Naive thymus-derived CD4-positive, alpha-beta T cell (primary cell): ENCODE results near the gene SLC26A1. TPM values are rescaled to one million over a fixed set of nuclear protein-coding genes. Genes with fewer than 3 reads are reported as not detected.

Experiments
- ATAC-seq: fragments of 150-1000 bp; cut with Tn5 transposase; 2 replicates; pipeline ENCODE4 v1.10.0; 2021; ENCODE audit warnings: mild to moderate bottlenecking, moderate library complexity
- CTCF ChIA-PET: fragments of 350-600 bp; sonication (Branson Sonifier 250); formaldehyde crosslinking; loops from one replicate; lab custom pipeline; 2021; ENCODE audit warnings: antibody characterized with exemption; lab: Charles Lee
- POLR2A ChIA-PET: fragments of 350-600 bp; sonication (Branson Sonifier 250); formaldehyde crosslinking; loops from one replicate; lab custom pipeline; 2021; ENCODE audit warnings: antibody characterized with exemption, inconsistent platforms; lab: Charles Lee
- DNase-seq, 9 donors: peaks; one replicate each; pipeline versions ENCODE4 v3.0.0 to v3.0.0-alpha.2; 2020 to 2022; ENCODE audit warnings: mixed read lengths in 1 of 9
- H3K27ac ChIP-seq: one replicate; pipeline ENCODE4 v1.7.0; 2013; ENCODE audit warnings: mild to moderate bottlenecking, low read depth, low read length, moderate library complexity
- H3K27me3 ChIP-seq, 2 donors: one replicate each; pipeline ENCODE4 v1.7.0; 2013; ENCODE audit warnings: low read length in 2 of 2, mild to moderate bottlenecking in 2 of 2, moderate library complexity in 2 of 2; ENCODE audit not compliant: control insufficient read depth in 2 of 2, insufficient read depth in 2 of 2
- H3K36me3 ChIP-seq, 3 experiments: 1 replicate in 2 of 3; 2 replicates in 1 of 3; pipeline ENCODE4 v1.7.0; 2013; ENCODE audit warnings: low read length in 3 of 3, mild to moderate bottlenecking in 3 of 3, moderate library complexity in 1 of 3; ENCODE audit not compliant: insufficient read depth in 3 of 3, control insufficient read depth in 2 of 3
- H3K4me1 ChIP-seq, 2 donors: one replicate each; pipeline ENCODE4 v1.7.0; 2013; ENCODE audit warnings: low read length in 2 of 2, mild to moderate bottlenecking in 2 of 2, moderate library complexity in 1 of 2; ENCODE audit not compliant: control insufficient read depth in 2 of 2, insufficient read depth in 2 of 2
- H3K4me3 ChIP-seq: 2 replicates; pipeline ENCODE4 v1.7.0; 2013; ENCODE audit warnings: mild to moderate bottlenecking, low read length
- H3K9me3 ChIP-seq, 3 experiments: 1 replicate in 2 of 3; 2 replicates in 1 of 3; pipeline ENCODE4 v1.7.0; 2013; ENCODE audit warnings: low read length in 3 of 3; ENCODE audit not compliant: control insufficient read depth in 2 of 3
- H3K27ac Mint-ChIP-seq, 9 donors: one replicate each; pipeline ENCODE4 v1.8.0; 2020 to 2022; ENCODE audit warnings: mixed read lengths in 9 of 9, mild to moderate bottlenecking in 8 of 9, moderate library complexity in 5 of 9, inconsistent platforms in 2 of 9
- H3K27me3 Mint-ChIP-seq, 5 donors: one replicate each; pipeline ENCODE4 v1.8.0; 2021 to 2022; ENCODE audit warnings: mixed read lengths in 5 of 5, mild to moderate bottlenecking in 1 of 5
- H3K36me3 Mint-ChIP-seq, 5 donors: one replicate each; pipeline ENCODE4 v1.8.0; 2020 to 2022; ENCODE audit warnings: mixed read lengths in 5 of 5, mild to moderate bottlenecking in 3 of 5, inconsistent platforms in 1 of 5
- H3K4me1 Mint-ChIP-seq, 7 donors: one replicate each; pipeline ENCODE4 v1.8.0; 2020 to 2022; ENCODE audit warnings: mixed read lengths in 7 of 7, mild to moderate bottlenecking in 3 of 7, inconsistent platforms in 1 of 7
- H3K4me3 Mint-ChIP-seq, 10 donors: one replicate each; pipeline ENCODE4 v1.8.0; 2020 to 2022; ENCODE audit warnings: mild to moderate bottlenecking in 10 of 10, mixed read lengths in 10 of 10, moderate library complexity in 6 of 10, inconsistent platforms in 2 of 10
- H3K9me3 Mint-ChIP-seq, 11 donors: one replicate each; pipeline ENCODE4 v1.8.0; 2020 to 2022; ENCODE audit warnings: mixed read lengths in 11 of 11, mild to moderate bottlenecking in 4 of 11, inconsistent platforms in 1 of 11, moderate library complexity in 1 of 11
- intact Hi-C, 2 donors: fragments of 100-400 bp; cut with micrococcal nuclease; formaldehyde crosslinking; loops; one replicate each; pipeline ENCODE4 v1.15.1; 2023
- polyA plus RNA-seq, 2 donors: library from polyadenylated mRNA; unstranded; fragments of 300-500 nt; fragmentation: Illumina TruSeq; gene quantifications; one replicate each; pipeline ENCODE4 v1.2.3, GENCODE V29; 2021
- total RNA-seq, 6 experiments: library from RNA in 5 of 6; stranded (reverse) in 5 of 6; gene quantifications; 1 replicate in 5 of 6; 2 replicates in 1 of 6; pipeline ENCODE4 v1.2.3 and lab custom pipeline; 2021 to 2026

SLC26A1 gene
- total and polyA plus RNA-seq, 7 experiments from 2014 or later = 0.16 to 2.3 (median 1.1) TPM; not detected in 2

DNA sequence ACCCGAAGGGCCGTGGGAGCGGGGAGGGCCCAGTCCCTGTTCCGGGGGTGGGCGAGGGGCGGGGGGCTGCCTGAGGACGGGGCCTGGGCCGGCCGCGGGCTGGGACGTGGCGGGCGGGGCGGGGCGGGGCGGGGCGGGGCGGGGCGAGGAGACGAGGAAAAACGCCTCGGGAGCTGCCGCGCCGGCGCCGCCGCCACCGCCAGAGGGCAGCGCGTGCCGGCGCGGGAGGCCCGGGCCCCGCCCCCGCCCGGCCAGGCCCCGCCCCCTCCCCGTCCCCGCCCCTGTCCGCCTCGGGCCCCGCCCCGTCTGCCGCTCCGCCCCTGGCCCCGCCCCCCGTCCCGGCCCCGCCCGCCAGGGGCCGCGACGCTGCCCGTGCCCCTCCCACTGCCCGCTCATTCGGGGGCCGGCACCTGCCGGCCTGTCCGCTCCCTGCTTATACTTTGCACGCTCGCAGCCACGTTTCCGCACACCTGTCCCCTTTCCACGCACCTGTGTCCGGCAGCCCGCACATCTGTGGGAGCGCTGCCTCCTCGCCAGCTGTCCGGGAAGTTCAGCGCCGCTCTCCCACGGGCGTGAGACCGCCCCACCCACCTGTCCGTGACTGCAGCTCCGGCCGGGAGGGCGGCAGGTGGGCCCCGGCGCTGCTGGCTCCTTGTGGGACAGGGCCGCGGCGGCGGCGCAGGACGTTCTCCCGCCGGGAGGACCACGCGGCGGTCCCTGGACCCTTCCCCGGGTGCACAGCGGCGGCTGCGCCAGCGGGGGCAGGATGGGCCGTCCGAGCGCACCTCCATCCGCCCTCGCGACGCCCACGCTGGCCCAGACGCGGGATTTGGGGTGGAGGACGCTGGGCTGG is 16.6 kb upstream of the SLC26A1 start:
- Mint-ChIP-seq H3K9me3 (peaks cover 0 to 4% (median 3%) of the 10 kb centered on the region in 11 donors), H3K4me1 (peaks cover 15 to 21% (median 18%) of the 10 kb centered on the region in 7 donors), H3K27ac (peak overlapping the region in 7 of 9 donors; percentile 70 to 95 (median 87)), H3K27me3 (peaks cover 29 to 38% (median 30%) of the 10 kb centered on the region in 5 donors), H3K4me3 (peak overlapping the region; percentile 78 to 97 (median 89)), H3K36me3 (peaks cover 0 to 3% (median 2%) of the 10 kb centered on the region in 5 donors)
- peak overlapping the region; percentile 77 for H3K4me3 ChIP-seq
- peaks cover 0 to 10% of the 10 kb centered on the region in 2 donors for H3K4me1 ChIP-seq
- no peaks in the 10 kb centered on the region for H3K36me3 ChIP-seq
- ATAC-seq (peak; percentile 78), DNase-seq (peak; percentile 51 to 85 (median 64))
- intact Hi-C loops = loop anchor here (1.0 to 5.0 kb wide), 17 partner anchors 23 to 703 kb away; partner anchors contain the start of genes CTBP1 (in 2 of the 2), DGKQ (in 2 of the 2), PCGF3 (in 2 of the 2) and UVSSA (in 2 of the 2)
- CTCF ChIA-PET = interaction anchor here (0.6 to 0.9 kb wide), 2 partner anchors 79 to 1043 kb away, joined by 3 read pairs; no protein-coding TSS in a partner anchor
- H3K9me3 ChIP-seq = no peaks in the 10 kb centered on the region
- peaks cover 0 to 4% of the 10 kb centered on the region in 2 donors for H3K27me3 ChIP-seq
- POLR2A ChIA-PET = interaction anchor here (0.6 to 2.4 kb wide), 6 partner anchors 44 to 617 kb away, joined by 3 to 11 read pairs (median 3); no protein-coding TSS in a partner anchor
- peak overlapping the region; percentile 83 for H3K27ac ChIP-seq

GRCh38 chr4:1008840-1009541 is 15.8 kb upstream of the SLC26A1 start:
- ChIA-PET POLR2A (interaction anchor here (1.5 to 2.4 kb wide), 2 partner anchors 44 to 47 kb away, joined by 3 to 11 read pairs; no protein-coding TSS in a partner anchor), CTCF (interaction anchor here (0.6 kb wide), 1 partner anchor 1044 kb away, joined by 3 read pairs; no protein-coding TSS in a partner anchor)

DNA sequence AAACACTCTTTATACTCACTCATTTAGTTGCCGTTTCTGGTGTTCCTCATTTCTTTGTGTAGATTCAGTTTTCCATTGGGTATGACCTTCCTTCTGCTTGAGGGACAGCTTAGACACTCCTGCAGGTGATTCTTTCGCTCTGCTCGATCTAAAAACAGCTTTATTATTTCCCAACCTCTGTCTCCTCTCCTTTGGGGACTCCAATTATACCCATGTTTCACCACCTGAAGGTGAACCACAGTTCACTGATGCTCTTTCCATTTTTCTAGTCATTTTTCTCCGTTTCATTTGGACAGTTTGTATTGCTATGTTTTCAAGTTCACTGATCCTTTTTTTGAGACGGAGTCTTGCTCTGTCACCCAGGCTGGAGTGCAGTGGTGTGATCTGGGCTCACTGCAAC is 13.7 kb upstream of the SLC26A1 start:
- H3K4me1 Mint-ChIP-seq = peaks cover 11 to 17% (median 13%) of the 10 kb centered on the region in 7 donors
- Histone ChIP-seq H3K9me3 (no peaks in the 10 kb centered on the region), H3K4me3 (no peak overlapping the region), H3K4me1 (peaks cover 0 to 10% of the 10 kb centered on the region in 2 donors), H3K27ac (no peak overlapping the region), H3K27me3 (peaks cover 0 to 8% of the 10 kb centered on the region in 2 donors), H3K36me3 (no peaks in the 10 kb centered on the region)
- ChIA-PET CTCF (no interaction called here), POLR2A (no interaction called here)
- ATAC-seq = no peak
- DNase-seq = no peak
- no peak overlapping the region for H3K4me3 Mint-ChIP-seq
- peaks cover 0 to 3% (median 0%) of the 10 kb centered on the region in 5 donors for H3K36me3 Mint-ChIP-seq
- H3K27me3 Mint-ChIP-seq = peaks cover 34 to 44% (median 42%) of the 10 kb centered on the region in 5 donors
- intact Hi-C loops = no loop called here
- H3K9me3 Mint-ChIP-seq = peaks cover 0 to 5% (median 3%) of the 10 kb centered on the region in 11 donors
- no peak overlapping the region for H3K27ac Mint-ChIP-seq

More at GRCh38 chr4:1008840-1009541, 15.8 kb upstream of the SLC26A1 start:
- DNase-seq = peak in 7 of 9 donors; percentile 32 to 56 (median 44)
- no peaks in the 10 kb centered on the region for H3K36me3 ChIP-seq
- peaks cover 0 to 10% of the 10 kb centered on the region in 2 donors for H3K4me1 ChIP-seq
- H3K27me3 ChIP-seq = peaks cover 0 to 4% of the 10 kb centered on the region in 2 donors
- peaks cover 0 to 5% (median 3%) of the 10 kb centered on the region in 11 donors for H3K9me3 Mint-ChIP-seq
- no peak for ATAC-seq
- H3K27ac ChIP-seq = peak overlapping the region; percentile 62
- peak overlapping the region; percentile 31 for H3K4me3 ChIP-seq
- H3K27ac Mint-ChIP-seq = peak overlapping the region in 4 of 9 donors; percentile 20 to 77 (median 52)
- peak overlapping the region; percentile 49 to 86 (median 76) for H3K4me3 Mint-ChIP-seq
- peaks cover 34 to 42% (median 37%) of the 10 kb centered on the region in 5 donors for H3K27me3 Mint-ChIP-seq
- peaks cover 0 to 3% (median 2%) of the 10 kb centered on the region in 5 donors for H3K36me3 Mint-ChIP-seq
- intact Hi-C loops = loop anchor here (1.0 kb wide), 5 partner anchors 23 to 227 kb away; partner anchors contain the start of genes DGKQ (in 2 of the 2), GAK (in 1 of the 2) and TMEM175 (in 1 of the 2)
- no peaks in the 10 kb centered on the region for H3K9me3 ChIP-seq
- H3K4me1 Mint-ChIP-seq = peaks cover 15 to 19% (median 16%) of the 10 kb centered on the region in 7 donors

- Mint-ChIP-seq H3K27ac (no peak overlapping the region), H3K36me3 (peaks cover 0 to 3% (median 0%) of the 10 kb centered on the region in 5 donors), H3K4me1 (peaks cover 7 to 11% (median 9%) of the 10 kb centered on the region in 7 donors), H3K27me3 (peaks cover 34 to 54% (median 42%) of the 10 kb centered on the region in 5 donors), H3K9me3 (peaks cover 0 to 5% (median 2%) of the 10 kb centered on the region in 11 donors), H3K4me3 (no peak overlapping the region)
- intact Hi-C loops = no loop called here
- Histone ChIP-seq H3K4me1 (peaks cover 0 to 5% of the 10 kb centered on the region in 2 donors), H3K9me3 (no peaks in the 10 kb centered on the region), H3K27ac (no peak overlapping the region), H3K36me3 (no peaks in the 10 kb centered on the region), H3K27me3 (peaks cover 0 to 8% of the 10 kb centered on the region in 2 donors), H3K4me3 (no peak overlapping the region)
- POLR2A ChIA-PET = interaction anchor here (0.6 to 1.3 kb wide), 2 partner anchors 53 to 73 kb away, joined by 4 to 5 read pairs; partner anchors contain the start of genes GAK and TMEM175
- DNase-seq = no peak
- CTCF ChIA-PET = no interaction called here
- ATAC-seq = no peak
Observed at GRCh38 chr4:1004557-1005485, 11.6 kb upstream of the SLC26A1 start.

DNA sequence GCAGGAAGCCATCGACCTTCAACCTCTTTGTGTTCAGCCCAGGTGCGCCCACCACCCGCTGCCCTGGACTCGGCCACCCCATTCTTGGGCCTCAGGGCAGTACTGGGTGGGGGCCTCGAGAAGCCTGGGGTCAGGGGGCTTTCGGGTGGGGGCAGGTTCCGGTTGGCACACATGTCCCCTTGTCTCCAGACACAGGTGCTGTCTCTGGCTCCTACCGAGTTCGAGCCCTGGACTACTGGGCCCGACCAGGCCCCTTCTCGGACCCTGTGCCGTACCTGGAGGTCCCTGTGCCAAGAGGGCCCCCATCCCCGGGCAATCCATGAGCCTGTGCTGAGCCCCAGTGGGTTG is 10.8 kb upstream of the SLC26A1 start:
- Mint-ChIP-seq H3K4me1 (peaks cover 4 to 12% (median 10%) of the 10 kb centered on the region in 7 donors), H3K36me3 (peaks cover 0 to 3% (median 0%) of the 10 kb centered on the region in 5 donors), H3K9me3 (peaks cover 0 to 5% (median 1%) of the 10 kb centered on the region in 11 donors), H3K27ac (no peak overlapping the region), H3K4me3 (peak overlapping the region in 2 of 10 donors; percentile 23 to 60), H3K27me3 (peaks cover 38 to 57% (median 45%) of the 10 kb centered on the region in 5 donors)
- Histone ChIP-seq H3K4me1 (peaks cover 0 to 5% of the 10 kb centered on the region in 2 donors), H3K36me3 (no peaks in the 10 kb centered on the region), H3K27ac (no peak overlapping the region), H3K27me3 (peaks cover 0 to 8% of the 10 kb centered on the region in 2 donors), H3K9me3 (no peaks in the 10 kb centered on the region), H3K4me3 (no peak overlapping the region)
- CTCF ChIA-PET = interaction anchor here (0.6 kb wide), 1 partner anchor 263 kb away, joined by 3 read pairs; no protein-coding TSS in a partner anchor
- no peak for DNase-seq
- no peak for ATAC-seq
- POLR2A ChIA-PET = no interaction called here
- intact Hi-C loops = no loop called here
